Tibial artery (tissue), 4 donors: ENCODE measurements around the gene SLC4A8.

Experiments used
- DNase-seq, 2 donors: peaks; one replicate each; pipeline ENCODE4 v3.0.0-alpha.2; 2019
- H3K27ac ChIP-seq, 2 donors: fragments of 200-600 bp; sonication (generic) in 1 of 2; 1 replicate in 1 of 2; 2 replicates in 1 of 2; pipeline ENCODE4 v1.5.1; 2018 to 2019; ENCODE audit warnings: mild to moderate bottlenecking in 1 of 2
- H3K27me3 ChIP-seq, 2 donors: fragments of 200-600 bp; sonication (generic) in 1 of 2; one replicate each; pipeline versions ENCODE4 v1.5.1 to v1.6.0; 2016 to 2019
- H3K36me3 ChIP-seq, 3 donors: fragments of 200-600 bp; sonication (generic) in 2 of 3; one replicate each; pipeline ENCODE4 v1.5.1; 2016 to 2019; ENCODE audit warnings: mild to moderate bottlenecking in 2 of 3
- H3K4me1 ChIP-seq, 4 donors: fragments of 200-600 bp; sonication (generic) in 2 of 4; 1 replicate in 3 of 4; 2 replicates in 1 of 4; pipeline ENCODE4 v1.5.1; 2016 to 2019
- H3K4me3 ChIP-seq, 2 donors: fragments of 200-600 bp; sonication (generic) in 1 of 2; 1 replicate in 1 of 2; 2 replicates in 1 of 2; pipeline ENCODE4 v1.5.1; 2018 to 2019; ENCODE audit warnings: mild to moderate bottlenecking in 2 of 2
- H3K9me3 ChIP-seq, 3 donors: fragments of 200-600 bp; sonication (generic) in 1 of 3; one replicate each; pipeline ENCODE4 v1.5.1; 2016 to 2019
- CTCF ChIP-seq, 2 experiments: fragments of 200-600 bp in 1 of 2; fragments of 450-650 bp in 1 of 2; IDR thresholded peaks; one replicate each; pipeline ENCODE4 v1.5.1; 2017 to 2019; ENCODE audit warnings: antibody characterized with exemption in 2 of 2, mild to moderate bottlenecking in 1 of 2, moderate library complexity in 1 of 2
- intact Hi-C: fragments of 100-400 bp; cut with DNase I; formaldehyde crosslinking; loops from one replicate; pipeline ENCODE4 v1.15.0; 2023; ENCODE audit warnings: low total_unique reads

SLC4A8 gene

GRCh38 chr12:51424662-51425539, at the start of gene SLC4A8:
SLC4A8 (plus strand) TSS chr12:51424831; CDS start chr12:51424988, 157 bp downstream.
- intact Hi-C loops, result no loop called here
- DNase-seq, result peak; percentile 48 to 82
- peak; percentile 41 to 49 for TF ChIP-seq CTCF (IDR thresholded peaks at IDR 0.05)
- no peak within 1 kb of the TSS for H3K27ac ChIP-seq
- peaks cover 0 to 13% (median 9%) of the 10 kb centered on the region in 4 donors for H3K4me1 ChIP-seq
- H3K4me3 ChIP-seq, result peak within 1 kb of the TSS; percentile 53 to 66
- H3K36me3 ChIP-seq, result no peaks in the 10 kb centered on the region
- no peaks in the 10 kb centered on the region for H3K9me3 ChIP-seq
- H3K27me3 ChIP-seq, result peaks cover 0 to 33% of the 10 kb centered on the region in 2 donors

GRCh38 chr12:51374856-51375255, 49.8 kb upstream of the SLC4A8 start:
- H3K27me3 ChIP-seq, result no peaks in the 10 kb centered on the region
- H3K36me3 ChIP-seq, result no peaks in the 10 kb centered on the region
- H3K9me3 ChIP-seq, result no peaks in the 10 kb centered on the region
- peaks cover 0 to 13% (median 5%) of the 10 kb centered on the region in 4 donors for H3K4me1 ChIP-seq
- intact Hi-C loops, result no loop called here
- TF ChIP-seq CTCF (IDR thresholded peaks at IDR 0.05), result no peak
- no peak overlapping the region for H3K27ac ChIP-seq
- no peak for DNase-seq
- no peak overlapping the region for H3K4me3 ChIP-seq

GRCh38 chr12:51377099-51377984, 47.3 kb upstream of the SLC4A8 start:
- Histone ChIP-seq H3K9me3 (no peaks in the 10 kb centered on the region), H3K36me3 (no peaks in the 10 kb centered on the region), H3K4me3 (no peak overlapping the region), H3K4me1 (no peaks in the 10 kb centered on the region), H3K27me3 (no peaks in the 10 kb centered on the region), H3K27ac (no peak overlapping the region)
- intact Hi-C loops, result no loop called here
- no peak for DNase-seq
- TF ChIP-seq CTCF (IDR thresholded peaks at IDR 0.05), result no peak

- DNase-seq, result no peak
- TF ChIP-seq CTCF (IDR thresholded peaks at IDR 0.05), result no peak
- no peaks in the 10 kb centered on the region for H3K36me3 ChIP-seq
- H3K9me3 ChIP-seq, result no peaks in the 10 kb centered on the region
- no peaks in the 10 kb centered on the region for H3K4me1 ChIP-seq
- H3K27me3 ChIP-seq, result no peaks in the 10 kb centered on the region
- no peak overlapping the region for H3K27ac ChIP-seq
- H3K4me3 ChIP-seq, result no peak overlapping the region
- intact Hi-C loops, result no loop called here
These were observed 45.9 kb upstream of the SLC4A8 start for GRCh38 chr12:51378749-51379148.

GRCh38 chr12:51379571-51379970, 45.1 kb upstream of the SLC4A8 start:
- no peaks in the 10 kb centered on the region for H3K9me3 ChIP-seq
- no peaks in the 10 kb centered on the region for H3K4me1 ChIP-seq
- intact Hi-C loops, result no loop called here

More at GRCh38 chr12:51379571-51379970, 45.1 kb upstream of the SLC4A8 start:
- DNase-seq, result no peak
- Histone ChIP-seq H3K4me3 (no peak overlapping the region), H3K27ac (no peak overlapping the region), H3K27me3 (no peaks in the 10 kb centered on the region), H3K36me3 (no peaks in the 10 kb centered on the region)
- TF ChIP-seq CTCF (IDR thresholded peaks at IDR 0.05), result no peak
